Caco-2 (cell line): ENCODE data around the gene CNDP2. TPM values are rescaled to one million over a fixed set of nuclear protein-coding genes. Genes with fewer than 3 reads are reported as not detected.

Experiments
- BruUV-seq: library from RNA; stranded (reverse); fragments of 400-500 nt; replicated peaks from 2 replicates; lab custom pipeline; 2021; lab: Mats Ljungman, UMichigan
- CTCF ChIA-PET: fragments of 300-600 bp; sonication (Branson Sonifier 250); formaldehyde crosslinking; loops from one replicate; lab custom pipeline; 2022; ENCODE audit warnings: antibody characterized with exemption; lab: Charles Lee
- POLR2A ChIA-PET: fragments of 300-600 bp; sonication (Branson Sonifier 250); formaldehyde crosslinking; loops from one replicate; lab custom pipeline; 2022; ENCODE audit warnings: antibody characterized with exemption; lab: Charles Lee
- DNase-seq, 2 experiments: peaks; one replicate each; pipeline versions ENCODE4 v3.0.0 to v3.0.0-alpha.2; 2020 to 2022
- H3K27me3 ChIP-seq: replicated peaks from 2 replicates; pipeline ENCODE4 v1.6.0; 2011; ENCODE audit warnings: low read length; ENCODE audit not compliant: control insufficient read depth, insufficient read depth
- H3K36me3 ChIP-seq: 2 replicates; pipeline ENCODE4 v1.5.1; 2011; ENCODE audit warnings: low read length; ENCODE audit not compliant: control insufficient read depth, insufficient read depth
- H3K4me1 ChIP-seq: fragments of 250-450 bp; sonication (Bioruptor Pico); 2 replicates; pipeline ENCODE4 v1.5.1; 2020; ENCODE audit warnings: mild to moderate bottlenecking
- H3K4me3 ChIP-seq: 2 replicates; pipeline ENCODE4 v1.5.1; 2011; ENCODE audit warnings: low read depth, mild to moderate bottlenecking, control low read depth, low read length
- H3K9me3 ChIP-seq: fragments of 250-450 bp; sonication (Bioruptor Pico); 2 replicates; pipeline ENCODE4 v1.5.1; 2020; ENCODE audit warnings: mild to moderate bottlenecking, moderate library complexity
- H3K27ac Mint-ChIP-seq: one replicate; pipeline ENCODE4 v1.8.0; 2022; ENCODE audit warnings: mixed read lengths; ENCODE audit not compliant: unreplicated experiment
- H3K27me3 Mint-ChIP-seq: one replicate; pipeline ENCODE4 v1.8.0; 2022; ENCODE audit warnings: mixed read lengths; ENCODE audit not compliant: insufficient read depth, unreplicated experiment
- H3K36me3 Mint-ChIP-seq: one replicate; pipeline ENCODE4 v1.8.0; 2022; ENCODE audit warnings: mild to moderate bottlenecking, mixed read lengths; ENCODE audit not compliant: insufficient read depth, unreplicated experiment
- H3K4me1 Mint-ChIP-seq: one replicate; pipeline ENCODE4 v1.8.0; 2022; ENCODE audit warnings: low read depth, mixed read lengths; ENCODE audit not compliant: unreplicated experiment
- H3K4me3 Mint-ChIP-seq: one replicate; pipeline ENCODE4 v1.8.0; 2022; ENCODE audit warnings: mild to moderate bottlenecking, moderate library complexity, mixed read lengths; ENCODE audit not compliant: unreplicated experiment
- H3K9me3 Mint-ChIP-seq: one replicate; pipeline ENCODE4 v1.8.0; 2022; ENCODE audit warnings: mixed read lengths; ENCODE audit not compliant: unreplicated experiment
- intact Hi-C: fragments of 100-400 bp; cut with micrococcal nuclease; formaldehyde crosslinking; loops from one replicate; pipeline ENCODE4 v1.10.0; 2022; ENCODE audit not compliant: unreplicated experiment
- total RNA-seq: library from RNA; stranded (reverse); gene quantifications from 2 replicates; pipeline ENCODE4 v1.2.3, GENCODE V29; 2022
- TF ChIP-seq, protein P1 (sequence below), 2 experiments: fragments of 200-600 bp in 1 of 2; IDR thresholded peaks; 1 replicate in 1 of 2; 2 replicates in 1 of 2; pipeline versions ENCODE4 v1.5.1 to v1.8.0; 2011 to 2022; ENCODE audit warnings: antibody characterized with exemption in 1 of 2, control low read depth in 1 of 2, inconsistent platforms in 1 of 2, low read depth in 1 of 2, low read length in 1 of 2, mild to moderate bottlenecking in 1 of 2, moderate library complexity in 1 of 2; ENCODE audit not compliant: insufficient read depth in 1 of 2, severe bottlenecking in 1 of 2, unreplicated experiment in 1 of 2

CNDP2 gene
- total RNA-seq, 1 experiment from 2014 or later, result 113 TPM

DNA sequence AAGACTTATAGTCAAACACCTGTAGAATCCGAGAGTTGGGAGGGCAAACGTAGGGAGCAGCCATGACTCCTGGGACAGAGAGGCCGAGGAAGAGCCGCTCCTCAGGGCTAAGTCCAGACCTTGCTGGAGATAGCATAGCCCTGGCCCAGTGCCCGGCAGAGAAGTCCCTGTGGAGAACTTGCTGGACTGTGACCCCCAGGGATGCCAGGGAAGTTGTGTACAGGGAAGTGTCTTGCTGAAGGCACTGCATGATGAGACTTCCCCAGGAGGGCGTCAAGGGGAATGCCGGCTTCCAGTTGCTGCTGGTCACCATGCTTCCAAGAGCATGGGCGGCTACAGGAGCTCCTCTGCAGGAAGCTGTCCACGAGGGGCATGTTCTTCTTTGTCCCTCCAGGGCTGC is 29.6 kb downstream of the CNDP2 start:
- intact Hi-C loops, result no loop called here
- BruUV-seq, result no TSS peak
- H3K4me3 Mint-ChIP-seq, result no peak overlapping the region
- ChIA-PET POLR2A (no interaction called here), CTCF (no interaction called here)
- TF ChIP-seq, protein P1, sequence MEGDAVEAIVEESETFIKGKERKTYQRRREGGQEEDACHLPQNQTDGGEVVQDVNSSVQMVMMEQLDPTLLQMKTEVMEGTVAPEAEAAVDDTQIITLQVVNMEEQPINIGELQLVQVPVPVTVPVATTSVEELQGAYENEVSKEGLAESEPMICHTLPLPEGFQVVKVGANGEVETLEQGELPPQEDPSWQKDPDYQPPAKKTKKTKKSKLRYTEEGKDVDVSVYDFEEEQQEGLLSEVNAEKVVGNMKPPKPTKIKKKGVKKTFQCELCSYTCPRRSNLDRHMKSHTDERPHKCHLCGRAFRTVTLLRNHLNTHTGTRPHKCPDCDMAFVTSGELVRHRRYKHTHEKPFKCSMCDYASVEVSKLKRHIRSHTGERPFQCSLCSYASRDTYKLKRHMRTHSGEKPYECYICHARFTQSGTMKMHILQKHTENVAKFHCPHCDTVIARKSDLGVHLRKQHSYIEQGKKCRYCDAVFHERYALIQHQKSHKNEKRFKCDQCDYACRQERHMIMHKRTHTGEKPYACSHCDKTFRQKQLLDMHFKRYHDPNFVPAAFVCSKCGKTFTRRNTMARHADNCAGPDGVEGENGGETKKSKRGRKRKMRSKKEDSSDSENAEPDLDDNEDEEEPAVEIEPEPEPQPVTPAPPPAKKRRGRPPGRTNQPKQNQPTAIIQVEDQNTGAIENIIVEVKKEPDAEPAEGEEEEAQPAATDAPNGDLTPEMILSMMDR (IDR thresholded peaks at IDR 0.05; ENCODE audit: insufficient read depth in 1 of 2, low read depth in 1 of 2, low read length in 1 of 2, severe bottlenecking in 1 of 2, unreplicated experiment in 1 of 2), result no peak
- Histone ChIP-seq H3K9me3 (no peaks in the 10 kb centered on the region), H3K36me3 (no peaks in the 10 kb centered on the region), H3K4me3 (no peak overlapping the region), H3K4me1 (no peaks in the 10 kb centered on the region), H3K27me3 (no peaks in the 10 kb centered on the region)
- no peaks in the 10 kb centered on the region for H3K9me3 Mint-ChIP-seq
- H3K27me3 Mint-ChIP-seq, result no peaks in the 10 kb centered on the region
- H3K4me1 Mint-ChIP-seq, result peaks cover 7% of the 10 kb centered on the region
- no peak for DNase-seq
- peaks cover 6% of the 10 kb centered on the region for H3K36me3 Mint-ChIP-seq
- no peak overlapping the region for H3K27ac Mint-ChIP-seq

DNA sequence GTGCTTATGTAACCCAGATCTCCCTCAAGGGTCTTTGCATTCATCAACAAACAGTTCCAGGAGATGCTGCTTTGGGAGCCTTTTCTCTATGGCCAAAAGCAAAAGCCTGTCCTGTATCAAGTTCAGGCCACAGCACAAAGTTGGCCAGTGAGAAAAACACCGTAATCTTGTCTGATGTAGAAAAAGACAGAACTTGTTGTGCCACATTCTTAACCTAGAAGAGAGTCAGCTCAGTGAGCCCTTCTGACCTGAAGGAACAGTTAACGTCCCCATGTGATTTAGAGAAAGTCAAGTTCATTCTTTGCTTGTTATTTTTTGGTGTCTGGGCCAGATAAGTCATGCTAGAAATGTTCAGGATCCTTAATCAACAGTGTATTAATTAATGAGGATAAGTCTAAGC is 30.3 kb downstream of the CNDP2 start:
- Histone ChIP-seq H3K36me3 (no peaks in the 10 kb centered on the region), H3K4me3 (no peak overlapping the region), H3K4me1 (no peaks in the 10 kb centered on the region), H3K9me3 (no peaks in the 10 kb centered on the region), H3K27me3 (no peaks in the 10 kb centered on the region)
- BruUV-seq, result no TSS peak
- POLR2A ChIA-PET, result no interaction called here
- intact Hi-C loops, result no loop called here
- CTCF ChIA-PET, result interaction anchor here (0.8 kb wide), 1 partner anchor 25 kb away, joined by 3 read pairs; no protein-coding TSS in a partner anchor
- Mint-ChIP-seq H3K36me3 (no peaks in the 10 kb centered on the region), H3K9me3 (no peaks in the 10 kb centered on the region), H3K4me1 (peaks cover 7% of the 10 kb centered on the region), H3K27ac (no peak overlapping the region), H3K27me3 (no peaks in the 10 kb centered on the region), H3K4me3 (no peak overlapping the region)
- DNase-seq, result peak in 1 of 2 experiments; percentile 6
- TF ChIP-seq, protein P1 (IDR thresholded peaks at IDR 0.05; ENCODE audit: insufficient read depth in 1 of 2, low read depth in 1 of 2, low read length in 1 of 2, severe bottlenecking in 1 of 2, unreplicated experiment in 1 of 2), result no peak

DNA sequence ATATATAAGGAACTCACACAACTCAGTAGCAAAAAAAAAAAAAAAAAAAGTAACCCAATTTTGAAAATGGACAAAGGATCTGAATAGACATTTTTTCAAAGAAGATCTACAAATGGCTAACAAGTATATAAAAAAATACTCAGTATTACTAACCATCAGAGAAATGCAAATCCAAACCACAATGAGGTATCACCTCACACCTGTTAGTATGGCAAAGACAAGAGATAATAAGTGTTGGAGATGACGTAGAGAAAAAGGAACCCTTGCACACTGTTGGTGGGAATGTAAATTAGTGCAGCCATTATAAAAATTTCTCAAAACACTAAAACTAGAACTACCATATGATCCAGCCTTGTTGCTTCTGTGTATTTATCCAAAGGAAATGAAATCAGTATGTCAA is 32.3 kb downstream of the CNDP2 start:
- H3K27me3 ChIP-seq, result no peaks in the 10 kb centered on the region
- Mint-ChIP-seq H3K36me3 (no peaks in the 10 kb centered on the region), H3K4me3 (no peak overlapping the region), H3K27me3 (no peaks in the 10 kb centered on the region), H3K9me3 (no peaks in the 10 kb centered on the region), H3K27ac (no peak overlapping the region), H3K4me1 (peaks cover 7% of the 10 kb centered on the region)
- intact Hi-C loops, result no loop called here
- ChIA-PET CTCF (no interaction called here), POLR2A (no interaction called here)
- no peaks in the 10 kb centered on the region for H3K9me3 ChIP-seq
- no peak overlapping the region for H3K4me3 ChIP-seq
- H3K4me1 ChIP-seq, result no peaks in the 10 kb centered on the region
- TF ChIP-seq, protein P1 (IDR thresholded peaks at IDR 0.05; ENCODE audit: insufficient read depth in 1 of 2, low read depth in 1 of 2, low read length in 1 of 2, severe bottlenecking in 1 of 2, unreplicated experiment in 1 of 2), result no peak
- DNase-seq, result no peak
- no peaks in the 10 kb centered on the region for H3K36me3 ChIP-seq
- BruUV-seq, result no TSS peak
